ENCODE data around the gene RASSF1. TPM values are rescaled to one million over a fixed set of nuclear protein-coding genes. Genes with fewer than 3 reads are reported as not detected.
"Not testable (repeated sequence)": the region's sequence is repeated elsewhere in the genome, so short reads cannot be mapped to it uniquely, and the experiment has no call there.

RASSF1 gene
- total and polyA plus RNA-seq, 4 donors: 17.7 to 29.2 (median 24.8) TPM

DNA sequence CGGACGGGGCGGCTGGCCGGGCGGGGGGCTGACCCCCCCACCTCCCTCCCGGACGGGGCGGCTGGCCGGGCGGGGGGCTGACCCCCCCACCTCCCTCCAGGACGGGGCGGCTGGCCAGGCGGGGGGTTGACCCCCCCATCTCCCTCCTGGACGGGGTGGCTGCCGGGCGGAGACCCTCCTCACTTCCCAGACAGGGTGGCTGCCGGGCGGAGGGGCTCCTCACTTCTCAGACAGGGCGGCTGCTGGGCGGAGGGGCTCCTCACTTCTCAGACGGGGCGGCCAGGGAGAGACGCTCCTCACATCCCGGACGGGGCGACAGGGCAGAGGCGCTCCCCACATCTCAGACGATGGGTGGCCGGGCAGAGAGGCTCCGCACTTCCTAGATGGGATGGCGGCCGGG is 28.6 kb downstream of the RASSF1 start:
- not testable (repeated sequence) for H3K9me3 ChIP-seq (ENCODE audit: control insufficient read depth, insufficient read depth, low read length); H3K27me3 ChIP-seq (ENCODE audit: control insufficient read depth, insufficient read depth, low read length); H3K4me1 ChIP-seq (ENCODE audit: control insufficient read depth, insufficient read depth, low read length); H3K27ac ChIP-seq (ENCODE audit: low read depth, low read length); H3K4me3 ChIP-seq (ENCODE audit: low read depth, low read length); DNase-seq (ENCODE audit: low read depth in 4 of 6, low spot score in 6 of 6)
- WGBS (ENCODE audit: insufficient coverage): no CpG with 5 or more reads among the region's 32 CpGs
- peaks cover 29% of the 10 kb centered on the region for H3K36me3 ChIP-seq (ENCODE audit: control insufficient read depth, insufficient read depth, low read length)

- Histone ChIP-seq H3K4me1 (ENCODE audit: control insufficient read depth, insufficient read depth, low read length) (peaks cover 37% of the 10 kb centered on the region), H3K4me3 (ENCODE audit: low read depth, low read length) (no peak overlapping the region), H3K27me3 (ENCODE audit: control insufficient read depth, insufficient read depth, low read length) (no peaks in the 10 kb centered on the region), H3K27ac (ENCODE audit: low read depth, low read length) (no peak overlapping the region), H3K36me3 (ENCODE audit: control insufficient read depth, insufficient read depth, low read length) (peaks cover 16% of the 10 kb centered on the region), H3K9me3 (ENCODE audit: control insufficient read depth, insufficient read depth, low read length) (no peaks in the 10 kb centered on the region)
- no peak for DNase-seq (ENCODE audit: low read depth in 4 of 6, low spot score in 6 of 6)
Observed at GRCh38 chr3:50304601-50305000, 36.0 kb downstream of the RASSF1 start.

GRCh38 chr3:50303013-50303815 is 37.4 kb downstream of the RASSF1 start, which contains the start of gene HYAL1:
TSS of gene HYAL1 (minus strand) at chr3:50303574. CDS start at chr3:50302956, 618 bp downstream.
- H3K27me3 ChIP-seq (ENCODE audit: control insufficient read depth, insufficient read depth, low read length): no peaks in the 10 kb centered on the region
- no peak within 1 kb of the TSS for H3K4me3 ChIP-seq (ENCODE audit: low read depth, low read length)
- no peak within 1 kb of the TSS for H3K27ac ChIP-seq (ENCODE audit: low read depth, low read length)
- DNase-seq (ENCODE audit: low read depth in 4 of 6, low spot score in 6 of 6): no peak
- H3K4me1 ChIP-seq (ENCODE audit: control insufficient read depth, insufficient read depth, low read length): peaks cover 48% of the 10 kb centered on the region
- no peaks in the 10 kb centered on the region for H3K9me3 ChIP-seq (ENCODE audit: control insufficient read depth, insufficient read depth, low read length)
- peaks cover 16% of the 10 kb centered on the region for H3K36me3 ChIP-seq (ENCODE audit: control insufficient read depth, insufficient read depth, low read length)
- 61% methylated on average over 14 of the region's 14 CpGs for WGBS (ENCODE audit: insufficient coverage)

DNA sequence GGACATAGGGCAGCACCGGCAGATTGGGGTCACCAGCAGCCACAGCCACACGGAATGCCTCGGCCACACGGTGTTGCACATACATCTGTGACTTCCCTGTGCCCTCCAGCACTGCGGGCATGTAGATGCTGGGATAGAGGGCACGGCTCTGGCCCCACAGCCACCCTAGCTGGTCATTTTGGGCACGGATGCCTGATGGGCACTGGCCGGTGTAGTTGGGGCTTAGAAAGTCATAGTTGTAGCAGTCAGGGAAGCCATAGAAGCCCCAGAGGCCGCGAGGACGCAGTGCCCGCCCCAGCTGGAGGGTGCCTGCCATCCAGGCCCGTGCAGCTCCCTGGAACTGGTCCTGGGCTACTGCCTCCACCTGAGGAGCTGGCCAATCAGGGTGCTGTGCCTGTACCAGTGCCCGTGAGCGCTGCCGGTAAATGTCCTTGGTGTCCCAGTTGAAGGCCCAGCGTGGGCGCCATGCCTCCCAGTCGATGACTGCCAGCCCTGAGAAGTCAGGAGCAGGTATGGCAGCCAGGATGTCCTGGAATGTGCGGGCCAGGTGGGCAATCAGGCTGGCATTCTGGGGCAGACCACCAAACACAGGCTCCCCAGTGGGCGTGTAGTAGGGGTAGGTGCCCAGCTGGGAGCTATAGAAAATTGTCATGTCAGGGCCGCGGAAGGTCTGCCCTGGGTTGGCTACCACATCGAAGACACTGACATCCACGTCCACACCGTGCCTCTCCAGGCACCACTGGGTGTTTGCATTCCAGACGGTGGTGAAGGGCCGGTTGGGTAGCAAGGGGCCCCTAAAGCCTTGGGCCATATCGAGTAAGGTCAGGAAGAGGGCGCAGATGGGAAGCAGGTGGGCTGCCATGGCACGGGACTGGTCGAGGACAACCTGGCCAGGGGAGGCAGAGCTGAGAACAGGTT is 38.3 kb downstream of the RASSF1 start:
- Histone ChIP-seq H3K27me3 (ENCODE audit: control insufficient read depth, insufficient read depth, low read length) (no peaks in the 10 kb centered on the region), H3K36me3 (ENCODE audit: control insufficient read depth, insufficient read depth, low read length) (peaks cover 19% of the 10 kb centered on the region), H3K4me3 (ENCODE audit: low read depth, low read length) (no peak overlapping the region), H3K4me1 (ENCODE audit: control insufficient read depth, insufficient read depth, low read length) (peaks cover 57% of the 10 kb centered on the region), H3K9me3 (ENCODE audit: control insufficient read depth, insufficient read depth, low read length) (no peaks in the 10 kb centered on the region), H3K27ac (ENCODE audit: low read depth, low read length) (no peak overlapping the region)
- DNase-seq (ENCODE audit: low read depth in 4 of 6, low spot score in 6 of 6): no peak
- 88% methylated on average over 32 of the region's 32 CpGs for WGBS (ENCODE audit: insufficient coverage)

GRCh38 chr3:50300681-50301254 is 39.9 kb downstream of the RASSF1 start:
- H3K4me3 ChIP-seq (ENCODE audit: low read depth, low read length): no peak overlapping the region
- H3K27ac ChIP-seq (ENCODE audit: low read depth, low read length): peak overlapping the region; percentile 97
- H3K4me1 ChIP-seq (ENCODE audit: control insufficient read depth, insufficient read depth, low read length): peaks cover 59% of the 10 kb centered on the region
- peaks cover 30% of the 10 kb centered on the region for H3K36me3 ChIP-seq (ENCODE audit: control insufficient read depth, insufficient read depth, low read length)
- no peaks in the 10 kb centered on the region for H3K9me3 ChIP-seq (ENCODE audit: control insufficient read depth, insufficient read depth, low read length)
- no peak for DNase-seq (ENCODE audit: low read depth in 4 of 6, low spot score in 6 of 6)
- no peaks in the 10 kb centered on the region for H3K27me3 ChIP-seq (ENCODE audit: control insufficient read depth, insufficient read depth, low read length)
- WGBS (ENCODE audit: insufficient coverage): 73% methylated on average over 6 of the region's 6 CpGs

- no peaks in the 10 kb centered on the region for H3K27me3 ChIP-seq (ENCODE audit: control insufficient read depth, insufficient read depth, low read length)
- peaks cover 37% of the 10 kb centered on the region for H3K36me3 ChIP-seq (ENCODE audit: control insufficient read depth, insufficient read depth, low read length)
- H3K9me3 ChIP-seq (ENCODE audit: control insufficient read depth, insufficient read depth, low read length): no peaks in the 10 kb centered on the region
- WGBS (ENCODE audit: insufficient coverage): 29% methylated on average over 11 of the region's 12 CpGs
- peaks cover 59% of the 10 kb centered on the region for H3K4me1 ChIP-seq (ENCODE audit: control insufficient read depth, insufficient read depth, low read length)
- H3K4me3 ChIP-seq (ENCODE audit: low read depth, low read length): peak overlapping the region; percentile 83
- H3K27ac ChIP-seq (ENCODE audit: low read depth, low read length): peak overlapping the region; percentile 97
- peak in 5 of 6 donors; percentile 27 to 85 (median 43) for DNase-seq (ENCODE audit: low read depth in 4 of 6, low spot score in 6 of 6)
Observed at GRCh38 chr3:50299929-50300680, 40.5 kb downstream of the RASSF1 start.

- Histone ChIP-seq H3K9me3 (ENCODE audit: control insufficient read depth, insufficient read depth, low read length) (no peaks in the 10 kb centered on the region), H3K27me3 (ENCODE audit: control insufficient read depth, insufficient read depth, low read length) (no peaks in the 10 kb centered on the region), H3K4me1 (ENCODE audit: control insufficient read depth, insufficient read depth, low read length) (peaks cover 59% of the 10 kb centered on the region), H3K4me3 (ENCODE audit: low read depth, low read length) (peak overlapping the region; percentile 83), H3K27ac (ENCODE audit: low read depth, low read length) (peak overlapping the region; percentile 97), H3K36me3 (ENCODE audit: control insufficient read depth, insufficient read depth, low read length) (peaks cover 42% of the 10 kb centered on the region)
- no peak for DNase-seq (ENCODE audit: low read depth in 4 of 6, low spot score in 6 of 6)
- WGBS (ENCODE audit: insufficient coverage): 0% methylated on average over 12 of the region's 12 CpGs
Observed at GRCh38 chr3:50299638-50299928, 41.1 kb downstream of the RASSF1 start.

GRCh38 chr3:50298836-50299637 is 41.6 kb downstream of the RASSF1 start, which contains the start of the genes HYAL3 and NAA80:
TSS of gene HYAL3 (minus strand) at chr3:50299405. CDS start at chr3:50295602, 3,803 bp downstream.
TSS of gene NAA80 (minus strand) at chr3:50299405. CDS start at chr3:50297463, 1,942 bp downstream.
- H3K4me1 ChIP-seq (ENCODE audit: control insufficient read depth, insufficient read depth, low read length): peaks cover 59% of the 10 kb centered on the region
- WGBS (ENCODE audit: insufficient coverage): under 1% methylated on average over 60 of the region's 61 CpGs

More at GRCh38 chr3:50298836-50299637, 41.6 kb downstream of the RASSF1 start, which contains the start of the genes HYAL3 and NAA80:
- Histone ChIP-seq H3K27me3 (ENCODE audit: control insufficient read depth, insufficient read depth, low read length) (no peaks in the 10 kb centered on the region), H3K9me3 (ENCODE audit: control insufficient read depth, insufficient read depth, low read length) (no peaks in the 10 kb centered on the region), H3K4me3 (ENCODE audit: low read depth, low read length) (peak within 1 kb of the TSS; percentile 83), H3K36me3 (ENCODE audit: control insufficient read depth, insufficient read depth, low read length) (peaks cover 42% of the 10 kb centered on the region), H3K27ac (ENCODE audit: low read depth, low read length) (peak within 1 kb of the TSS; percentile 97)
- peak; percentile 96 to 100 (median 100) for DNase-seq (ENCODE audit: low read depth in 4 of 6, low spot score in 6 of 6)
